ENCODE measurements around the gene TRPC4. TPM values are rescaled to one million over a fixed set of nuclear protein-coding genes. Genes with fewer than 3 reads are reported as not detected.
A peak's percentile ranks its signal among the peaks of the same experiment; 100 is the strongest.

Gene TRPC4
- total and polyA plus RNA-seq, 12 donors, result 0.26 to 3.9 (median 1.0) TPM; not detected in 1

DNA sequence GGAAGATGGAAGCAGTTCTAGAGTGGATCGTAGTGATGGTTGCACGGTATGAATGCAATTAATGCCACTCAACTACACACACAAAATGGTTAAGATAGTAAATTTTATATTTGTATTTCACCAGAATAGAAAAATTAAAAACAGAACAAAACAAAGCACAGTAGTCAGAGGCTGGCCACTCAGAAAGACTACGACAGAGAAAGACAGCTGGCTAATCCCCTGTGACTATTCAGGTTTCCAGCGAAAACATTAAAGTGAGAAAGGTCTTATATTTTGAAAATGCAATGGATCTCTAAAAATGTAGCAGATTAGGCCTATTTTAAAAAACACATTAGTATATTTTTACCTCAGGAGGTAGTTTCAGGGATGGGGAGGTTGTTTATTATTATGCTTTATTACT lies 139.7 kb downstream of the TRPC4 start:
- ATAC-seq (no peak), DNase-seq (no peak)
- Histone ChIP-seq H3K27ac (no peak overlapping the region), H3K4me1 (no peaks in the 10 kb centered on the region), H3K36me3 (no peaks in the 10 kb centered on the region), H3K9me3 (no peaks in the 10 kb centered on the region), H3K4me3 (no peak overlapping the region), H3K27me3 (no peaks in the 10 kb centered on the region)
- TF ChIP-seq, protein P1, sequence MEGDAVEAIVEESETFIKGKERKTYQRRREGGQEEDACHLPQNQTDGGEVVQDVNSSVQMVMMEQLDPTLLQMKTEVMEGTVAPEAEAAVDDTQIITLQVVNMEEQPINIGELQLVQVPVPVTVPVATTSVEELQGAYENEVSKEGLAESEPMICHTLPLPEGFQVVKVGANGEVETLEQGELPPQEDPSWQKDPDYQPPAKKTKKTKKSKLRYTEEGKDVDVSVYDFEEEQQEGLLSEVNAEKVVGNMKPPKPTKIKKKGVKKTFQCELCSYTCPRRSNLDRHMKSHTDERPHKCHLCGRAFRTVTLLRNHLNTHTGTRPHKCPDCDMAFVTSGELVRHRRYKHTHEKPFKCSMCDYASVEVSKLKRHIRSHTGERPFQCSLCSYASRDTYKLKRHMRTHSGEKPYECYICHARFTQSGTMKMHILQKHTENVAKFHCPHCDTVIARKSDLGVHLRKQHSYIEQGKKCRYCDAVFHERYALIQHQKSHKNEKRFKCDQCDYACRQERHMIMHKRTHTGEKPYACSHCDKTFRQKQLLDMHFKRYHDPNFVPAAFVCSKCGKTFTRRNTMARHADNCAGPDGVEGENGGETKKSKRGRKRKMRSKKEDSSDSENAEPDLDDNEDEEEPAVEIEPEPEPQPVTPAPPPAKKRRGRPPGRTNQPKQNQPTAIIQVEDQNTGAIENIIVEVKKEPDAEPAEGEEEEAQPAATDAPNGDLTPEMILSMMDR (IDR thresholded peaks at IDR 0.05), result no peak
- intact Hi-C loops (cut with DNase I), result no loop called here
- WGBS, 2 donors, result 73 to 78% methylated on average over 4 of the region's 4 CpGs

DNA sequence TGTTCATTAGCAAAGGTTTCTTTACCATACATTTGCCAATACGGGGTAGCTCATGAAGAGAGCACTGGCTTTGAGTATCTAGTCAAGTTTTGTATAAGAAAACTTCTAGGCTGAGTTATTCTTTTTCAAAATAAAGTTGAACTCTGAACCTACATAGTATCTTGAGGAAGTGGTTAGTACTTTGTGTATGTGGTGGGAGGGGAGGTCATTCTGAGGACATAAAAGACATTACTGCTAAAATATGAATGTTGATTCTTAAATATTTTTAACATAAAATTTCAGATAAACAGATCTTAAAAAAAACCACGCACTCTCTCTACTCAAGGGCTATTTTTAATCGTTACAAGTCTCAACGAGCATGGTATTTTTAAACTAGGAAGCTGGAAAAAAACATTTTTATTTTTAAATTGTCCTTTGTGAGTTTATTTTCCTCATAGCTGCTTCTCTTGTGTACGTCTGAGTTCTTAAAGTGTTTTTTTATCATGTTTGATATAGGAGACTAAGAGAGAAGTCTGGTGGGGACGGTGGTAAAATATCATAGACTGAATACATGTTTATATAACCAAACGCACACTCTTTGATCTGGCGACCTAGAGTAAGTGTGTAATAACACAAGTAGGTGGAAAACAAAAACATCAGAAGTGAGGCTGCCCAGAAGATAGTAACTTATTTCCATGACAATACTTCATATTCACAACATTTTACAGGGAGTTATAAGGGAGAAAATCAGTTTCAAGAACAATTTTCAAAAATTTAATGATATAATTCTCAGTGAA lies 153.0 kb downstream of the TRPC4 start:
- DNase-seq (no peak), ATAC-seq (peak in 4 of 8 donors; percentile 19 to 42 (median 40))
- no peaks in the 10 kb centered on the region for H3K27me3 ChIP-seq
- no peaks in the 10 kb centered on the region for H3K4me1 ChIP-seq
- H3K27ac ChIP-seq, result peak overlapping the region in 3 of 10 donors; percentile 22 to 36 (median 33)
- intact Hi-C loops (cut with DNase I), result no loop called here
- H3K4me3 ChIP-seq, result no peak overlapping the region
- H3K36me3 ChIP-seq, result no peaks in the 10 kb centered on the region
- TF ChIP-seq, protein P1 (IDR thresholded peaks at IDR 0.05), result no peak
- H3K9me3 ChIP-seq, result peaks cover 0 to 9% (median 0%) of the 10 kb centered on the region in 11 donors
- WGBS, 2 donors, result 28 to 37% methylated on average over 8 of the region's 8 CpGs

DNA sequence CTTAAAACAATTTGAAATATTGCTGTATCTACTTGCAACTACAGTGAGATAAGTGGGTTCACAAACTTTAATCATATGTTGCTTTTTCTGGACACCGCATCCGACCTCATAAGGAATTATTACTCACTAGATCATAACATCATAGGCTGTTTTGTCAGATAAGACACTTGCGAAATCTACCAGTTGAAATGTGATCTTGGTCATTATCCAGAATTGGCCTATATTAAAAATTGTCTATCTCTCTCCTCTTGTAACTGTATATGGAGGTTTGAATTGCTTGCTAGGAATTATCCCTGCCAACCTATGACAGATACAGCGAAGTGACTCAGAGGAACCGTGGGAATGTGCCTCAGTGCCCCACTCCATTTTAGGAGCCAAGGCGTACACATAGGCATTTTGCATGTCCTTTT lies 154.0 kb downstream of the TRPC4 start:
- WGBS, 2 donors, result 62 to 64% methylated on average over 6 of the region's 6 CpGs
- Histone ChIP-seq H3K9me3 (peaks cover 0 to 9% (median 0%) of the 10 kb centered on the region in 11 donors), H3K36me3 (no peaks in the 10 kb centered on the region), H3K4me1 (no peaks in the 10 kb centered on the region), H3K4me3 (no peak overlapping the region), H3K27ac (no peak overlapping the region), H3K27me3 (no peaks in the 10 kb centered on the region)
- TF ChIP-seq, protein P1 (IDR thresholded peaks at IDR 0.05), result no peak
- ATAC-seq (no peak), DNase-seq (no peak)
- intact Hi-C loops (cut with DNase I), result no loop called here

DNA sequence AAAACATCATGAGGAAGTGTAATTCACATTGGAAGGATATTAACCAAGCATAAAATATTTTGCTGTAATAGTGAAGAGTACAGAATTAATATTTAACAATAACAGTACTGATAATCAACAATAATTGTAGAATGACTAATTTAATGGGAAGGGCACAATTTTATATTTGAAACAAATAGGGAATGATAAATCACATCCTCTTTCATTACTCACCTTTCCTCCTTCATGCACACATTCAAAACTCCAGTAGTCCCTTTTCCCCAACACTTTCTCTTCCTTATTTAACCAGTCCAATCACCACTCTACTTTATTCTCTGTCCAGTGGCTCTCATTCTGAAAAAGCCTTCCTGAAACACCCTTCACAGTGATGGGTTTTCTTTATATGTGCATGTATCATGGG lies 160.3 kb downstream of the TRPC4 start:
- H3K9me3 ChIP-seq, result no peaks in the 10 kb centered on the region
- no peak overlapping the region for H3K4me3 ChIP-seq
- DNase-seq (no peak), ATAC-seq (no peak)
- no peaks in the 10 kb centered on the region for H3K27me3 ChIP-seq
- TF ChIP-seq, protein P1 (IDR thresholded peaks at IDR 0.05), result no peak
- no peak overlapping the region for H3K27ac ChIP-seq
- H3K36me3 ChIP-seq, result no peaks in the 10 kb centered on the region
- intact Hi-C loops (cut with DNase I), result no loop called here
- no peaks in the 10 kb centered on the region for H3K4me1 ChIP-seq
